ENCODE data around the gene SCYL2.

DNA sequence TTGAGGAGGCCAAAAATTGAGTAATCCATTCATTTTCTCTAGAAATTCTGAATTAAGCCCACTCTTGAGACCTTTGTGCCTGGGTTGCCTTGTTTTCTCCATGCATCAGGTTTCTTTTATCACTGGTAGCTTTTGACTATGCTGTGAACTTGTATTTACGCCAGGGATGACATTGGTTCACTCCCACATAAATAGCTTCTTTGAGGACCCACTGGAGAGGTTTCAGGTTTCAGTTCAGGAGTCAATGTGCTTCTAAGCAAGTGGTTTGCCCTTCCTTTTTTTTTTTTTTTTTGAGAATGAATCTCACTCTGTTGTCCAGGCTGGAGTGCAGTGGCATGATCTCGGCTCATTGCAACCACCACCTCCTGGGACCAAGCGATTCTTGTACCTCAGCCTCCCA is 79.7 kb downstream of the SCYL2 start:
- no peak for TF ChIP-seq EZH2 (IDR thresholded peaks at IDR 0.05; ENCODE audit: low read depth)
- TF ChIP-seq, protein P1, sequence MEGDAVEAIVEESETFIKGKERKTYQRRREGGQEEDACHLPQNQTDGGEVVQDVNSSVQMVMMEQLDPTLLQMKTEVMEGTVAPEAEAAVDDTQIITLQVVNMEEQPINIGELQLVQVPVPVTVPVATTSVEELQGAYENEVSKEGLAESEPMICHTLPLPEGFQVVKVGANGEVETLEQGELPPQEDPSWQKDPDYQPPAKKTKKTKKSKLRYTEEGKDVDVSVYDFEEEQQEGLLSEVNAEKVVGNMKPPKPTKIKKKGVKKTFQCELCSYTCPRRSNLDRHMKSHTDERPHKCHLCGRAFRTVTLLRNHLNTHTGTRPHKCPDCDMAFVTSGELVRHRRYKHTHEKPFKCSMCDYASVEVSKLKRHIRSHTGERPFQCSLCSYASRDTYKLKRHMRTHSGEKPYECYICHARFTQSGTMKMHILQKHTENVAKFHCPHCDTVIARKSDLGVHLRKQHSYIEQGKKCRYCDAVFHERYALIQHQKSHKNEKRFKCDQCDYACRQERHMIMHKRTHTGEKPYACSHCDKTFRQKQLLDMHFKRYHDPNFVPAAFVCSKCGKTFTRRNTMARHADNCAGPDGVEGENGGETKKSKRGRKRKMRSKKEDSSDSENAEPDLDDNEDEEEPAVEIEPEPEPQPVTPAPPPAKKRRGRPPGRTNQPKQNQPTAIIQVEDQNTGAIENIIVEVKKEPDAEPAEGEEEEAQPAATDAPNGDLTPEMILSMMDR (conservative IDR thresholded peaks at IDR 0.05), result no peak
